HepG2 (cell line): ENCODE measurements around the gene DNM1. TPM values are rescaled to one million over a fixed set of nuclear protein-coding genes. Genes with fewer than 3 reads are reported as not detected.

Experiments used
- ATAC-seq: fragments of 200-7000 bp; cut with Tn5 transposase; 3 replicates; pipeline ENCODE4 v1.9.1; 2020; ENCODE audit warnings: mild to moderate bottlenecking, moderate library complexity
- BruUV-seq: library from RNA; stranded (reverse); fragments of 400-500 nt; replicated peaks from 2 replicates; lab custom pipeline; 2021; lab: Mats Ljungman, UMichigan
- CTCF ChIA-PET: fragments of 300-600 bp; formaldehyde crosslinking; extraction: SDS; loops from one replicate; lab custom pipeline; 2021; ENCODE audit warnings: low total read pairs, inconsistent platforms, low intra/inter-chr PET ratio; lab: Yijun Ruan, JAX
- POLR2A ChIA-PET: fragments of 350-600 bp; sonication (Branson Sonifier 250); formaldehyde crosslinking; loops from one replicate; lab custom pipeline; 2020; ENCODE audit warnings: antibody characterized with exemption, inconsistent platforms; lab: Yijun Ruan, JAX
- DNase-seq: peaks from one replicate; pipeline ENCODE4 v3.0.0-alpha.2; 2015; ENCODE audit warnings: low spot score
- FAIRE-seq: peaks from 3 replicates; lab custom pipeline; 2011; peaks lifted over from hg19 to GRCh38; lab: Jason Lieb, UNC
- H2AFZ ChIP-seq: one replicate; pipeline ENCODE4 v1.6.1; 2011; ENCODE audit warnings: low read length, inconsistent platforms
- H3K27ac ChIP-seq: fragments of 300-600 bp; 3 replicates; pipeline ENCODE4 v1.8.0; 2011; ENCODE audit warnings: mixed run types, mild to moderate bottlenecking, mixed read lengths, low read length, inconsistent platforms; ENCODE audit not compliant: insufficient read depth; ENCODE audit errors: extremely low read length
- H3K27me3 ChIP-seq, 2 experiments: fragments of 200-600 bp in 1 of 2; 2 replicates in 1 of 2; 3 replicates in 1 of 2; pipeline versions ENCODE4 v1.6.0 to v1.8.0; 2011; ENCODE audit warnings: low read length in 2 of 2, mild to moderate bottlenecking in 2 of 2, moderate library complexity in 2 of 2, inconsistent platforms in 1 of 2; ENCODE audit not compliant: insufficient read depth in 2 of 2, control insufficient read depth in 1 of 2
- H3K36me3 ChIP-seq, 2 experiments: fragments of 200-600 bp in 1 of 2; replicated peaks in 1 of 2; 2 replicates in 1 of 2; 3 replicates in 1 of 2; pipeline versions ENCODE4 v1.5.1 to v1.8.0; 2011; ENCODE audit warnings: low read length in 2 of 2, inconsistent platforms in 1 of 2; ENCODE audit not compliant: insufficient read depth in 2 of 2, control insufficient read depth in 1 of 2
- H3K4me1 ChIP-seq: 2 replicates; pipeline ENCODE4 v1.5.1; 2012; ENCODE audit warnings: low read length, inconsistent platforms; ENCODE audit not compliant: insufficient read depth
- H3K4me2 ChIP-seq: 2 replicates; pipeline ENCODE4 v1.6.0; 2011; ENCODE audit warnings: low read depth, low read length, inconsistent platforms
- H3K4me3 ChIP-seq, 3 experiments: fragments of 200-600 bp in 1 of 3; sonication (generic), shearing (Covaris generic) in 1 of 3; replicated peaks in 1 of 3; 2 replicates each; pipeline ENCODE4 v1.5.1; 2011 to 2016; ENCODE audit warnings: low read length in 3 of 3, inconsistent platforms in 2 of 3, low read depth in 2 of 3, mild to moderate bottlenecking in 2 of 3, control low read depth in 1 of 3, mixed read lengths in 1 of 3; ENCODE audit not compliant: insufficient read depth in 1 of 3
- H3K79me2 ChIP-seq: one replicate; pipeline ENCODE4 v1.6.1; 2011; ENCODE audit warnings: low read length, inconsistent platforms; ENCODE audit not compliant: insufficient read depth
- H3K9ac ChIP-seq: 2 replicates; pipeline ENCODE4 v1.6.0; 2011; ENCODE audit warnings: mild to moderate bottlenecking, low read depth, low read length, inconsistent platforms; ENCODE audit not compliant: insufficient read depth
- H3K9me3 ChIP-seq: 2 replicates; pipeline ENCODE4 v1.5.1; 2012; ENCODE audit warnings: mild to moderate bottlenecking, low read length
- H4K20me1 ChIP-seq: 2 replicates; pipeline ENCODE4 v1.6.0; 2011; ENCODE audit warnings: inconsistent platforms, mild to moderate bottlenecking, low read length, moderate library complexity; ENCODE audit not compliant: insufficient read depth
- AKAP8 ChIP-seq: sonication (generic); formaldehyde crosslinking; IDR thresholded peaks from 2 replicates; pipeline ENCODE4 v1.5.1; 2020; ENCODE audit warnings: mild to moderate bottlenecking, missing genetic modification reagents
- GRHL1 ChIP-seq: sonication (generic); formaldehyde crosslinking; conservative IDR thresholded peaks from 2 replicates; pipeline ENCODE4 v1.8.0; 2022; ENCODE audit warnings: missing genetic modification reagents
- SMC3 ChIP-seq: IDR thresholded peaks from 2 replicates; pipeline ENCODE4 v1.6.1; 2011; ENCODE audit warnings: low read length, improper control_type of control experiment
- TIGD3 ChIP-seq: sonication (generic); formaldehyde crosslinking; IDR thresholded peaks from 2 replicates; pipeline ENCODE4 v1.5.1; 2020; ENCODE audit warnings: mild to moderate bottlenecking, missing genetic modification reagents, borderline replicate concordance
- ZBTB2 ChIP-seq: sonication (generic); formaldehyde crosslinking; IDR thresholded peaks from 2 replicates; pipeline ENCODE4 v1.8.0; 2022; ENCODE audit warnings: low read depth, missing genetic modification reagents
- ZBTB46 ChIP-seq: sonication (generic); formaldehyde crosslinking; IDR thresholded peaks from 2 replicates; pipeline ENCODE4 v1.4.0; 2020; ENCODE audit warnings: mild to moderate bottlenecking, missing genetic modification reagents, borderline replicate concordance
- ZNF207 ChIP-seq: fragments of 450-650 bp; IDR thresholded peaks from 2 replicates; pipeline ENCODE4 v1.6.1; 2016; ENCODE audit warnings: antibody characterized with exemption, borderline replicate concordance
- WGBS: methylation state at CpG from one replicate; pipeline ENCODE4 v1.1.6; 2017; ENCODE audit warnings: low lambda C conversion rate; 5-methylcytosine and 5-hydroxymethylcytosine counted together
- in situ Hi-C: cut with HindIII; loops from 2 replicates; pipeline ENCODE4 v1.10.0; 2017; ENCODE audit warnings: low pct_unique_long_range_greater_than_20kb; ENCODE audit not compliant: extremely low pct_ligation_motif_present
- intact Hi-C: fragments of 100-400 bp; cut with micrococcal nuclease; formaldehyde crosslinking; loops from one replicate; pipeline ENCODE4 v1.10.0; 2022; ENCODE audit not compliant: unreplicated experiment
- polyA plus RNA-seq, 8 experiments: library from polyadenylated mRNA; depleted of rRNA in 3 of 8; stranded (reverse) in 7 of 8; unstranded in 1 of 8; fragments of >200 nt; fragmentation: Illumina TruSeq in 4 of 8; extraction: Trizol in 4 of 8; gene quantifications; 2 replicates each; pipeline versions ENCODE4 v1.2.1 to v1.2.3, GENCODE V29; 2011 to 2016; ENCODE audit warnings: low read depth in 4 of 8, missing spikeins in 1 of 8, mixed read lengths in 1 of 8; ENCODE audit not compliant: insufficient read depth in 1 of 8
- total RNA-seq, 5 experiments: library from RNA; depleted of rRNA; stranded (reverse); fragments of >200 nt; fragmentation: Illumina TruSeq; extraction: Trizol; gene quantifications; 2 replicates each; pipeline ENCODE4 v1.2.3, GENCODE V29; 2016; ENCODE audit warnings: low read depth in 1 of 5
- TF ChIP-seq, protein P1 (sequence below): sonication (generic); formaldehyde crosslinking; IDR thresholded peaks from 2 replicates; pipeline ENCODE4 v1.8.0; 2022; ENCODE audit warnings: mild to moderate bottlenecking, missing genetic modification reagents, borderline replicate concordance
- TF ChIP-seq, protein P2 (sequence below): sonication (generic); formaldehyde crosslinking; IDR thresholded peaks from 2 replicates; pipeline ENCODE4 v1.5.0; 2020; ENCODE audit warnings: mild to moderate bottlenecking, missing genetic modification reagents, borderline replicate concordance

The DNM1 gene
- total and polyA plus RNA-seq, 2 of the 13 experiments (the other 11 are each of a cell fraction or from before 2014, with no cell fraction given) = 0.13 to 0.58 TPM

DNA sequence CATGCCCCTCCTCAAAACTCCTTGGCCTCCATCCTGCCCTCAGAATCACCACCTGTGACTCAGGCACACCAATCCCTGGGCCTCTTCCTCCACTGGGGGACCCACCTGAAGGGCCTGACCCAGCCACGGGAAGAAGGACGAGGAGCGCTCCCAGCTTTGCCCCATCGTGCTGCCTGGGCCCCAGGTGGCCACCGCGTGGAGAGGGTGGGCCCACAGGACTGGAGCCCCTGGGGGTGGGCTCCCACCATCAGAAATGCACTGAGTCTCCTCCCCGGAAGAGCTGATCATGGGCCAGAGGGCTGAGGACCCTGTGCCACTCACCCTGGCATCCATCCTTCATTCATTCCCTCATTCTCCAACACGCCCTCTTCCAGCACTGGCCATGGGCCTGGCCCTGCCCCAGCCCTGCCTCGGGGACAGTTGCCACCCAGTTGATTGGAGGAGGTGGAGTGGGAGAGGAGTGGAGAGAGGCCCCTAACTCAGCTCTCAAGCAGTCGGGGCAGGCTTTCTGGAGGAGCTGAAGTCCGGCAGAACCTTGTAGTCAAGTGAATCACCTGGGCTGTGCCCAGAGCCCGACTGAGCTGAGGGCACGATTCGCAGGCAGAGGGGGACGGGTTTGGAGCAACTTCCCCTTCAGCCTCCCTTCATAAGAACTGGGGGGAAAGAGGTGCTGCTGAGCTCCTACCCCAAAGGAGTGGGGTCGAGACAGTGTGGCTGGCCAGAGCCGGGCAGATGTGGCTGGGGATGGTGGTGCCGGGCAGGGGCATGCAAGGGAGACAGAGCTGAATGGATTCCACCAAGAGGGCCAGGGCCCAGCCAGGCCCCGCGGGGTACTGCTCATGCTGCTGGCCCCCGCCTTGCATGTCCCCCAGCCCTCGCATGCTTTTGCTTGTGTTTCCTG lies 29.6 kb downstream of the DNM1 start:
- no peak overlapping the region for H3K4me2 ChIP-seq
- no peak overlapping the region for H3K27ac ChIP-seq
- no peak overlapping the region for H3K9ac ChIP-seq
- H4K20me1 ChIP-seq = no peaks in the 10 kb centered on the region
- no TSS peak for BruUV-seq
- WGBS = 35% methylated on average over 10 of the region's 22 CpGs
- CTCF ChIA-PET = no interaction called here
- FAIRE-seq (no peak), DNase-seq (no peak), ATAC-seq (peak; percentile 60)
- H3K79me2 ChIP-seq = no peaks in the 10 kb centered on the region
- peaks cover 5 to 30% of the 10 kb centered on the region in 2 experiments; a peak in 3 of 5 replicates for H3K27me3 ChIP-seq
- H3K4me1 ChIP-seq = no peaks in the 10 kb centered on the region
- in situ Hi-C loops = no loop called here
- H3K36me3 ChIP-seq = no peaks in the 10 kb centered on the region
- no peak overlapping the region for H3K4me3 ChIP-seq
- POLR2A ChIA-PET = no interaction called here
- no peak overlapping the region for H2AFZ ChIP-seq
- H3K9me3 ChIP-seq = no peaks in the 10 kb centered on the region
- intact Hi-C loops = no loop called here
- TF ChIP-seq, protein P1, sequence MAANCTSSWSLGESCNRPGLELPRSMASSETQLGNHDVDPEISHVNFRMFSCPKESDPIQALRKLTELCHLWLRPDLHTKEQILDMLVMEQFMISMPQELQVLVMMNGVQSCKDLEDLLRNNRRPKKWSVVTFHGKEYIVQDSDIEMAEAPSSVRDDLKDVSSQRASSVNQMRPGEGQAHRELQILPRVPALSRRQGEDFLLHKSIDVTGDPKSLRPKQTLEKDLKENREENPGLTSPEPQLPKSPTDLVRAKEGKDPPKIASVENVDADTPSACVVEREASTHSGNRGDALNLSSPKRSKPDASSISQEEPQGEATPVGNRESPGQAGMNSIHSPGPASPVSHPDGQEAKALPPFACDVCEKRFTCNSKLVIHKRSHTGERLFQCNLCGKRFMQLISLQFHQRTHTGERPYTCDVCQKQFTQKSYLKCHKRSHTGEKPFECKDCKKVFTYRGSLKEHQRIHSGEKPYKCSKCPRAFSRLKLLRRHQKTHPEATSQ (CRISPR knock-in tag) = no peak
- no peak for TF ChIP-seq ZBTB46
- TF ChIP-seq, protein P2, sequence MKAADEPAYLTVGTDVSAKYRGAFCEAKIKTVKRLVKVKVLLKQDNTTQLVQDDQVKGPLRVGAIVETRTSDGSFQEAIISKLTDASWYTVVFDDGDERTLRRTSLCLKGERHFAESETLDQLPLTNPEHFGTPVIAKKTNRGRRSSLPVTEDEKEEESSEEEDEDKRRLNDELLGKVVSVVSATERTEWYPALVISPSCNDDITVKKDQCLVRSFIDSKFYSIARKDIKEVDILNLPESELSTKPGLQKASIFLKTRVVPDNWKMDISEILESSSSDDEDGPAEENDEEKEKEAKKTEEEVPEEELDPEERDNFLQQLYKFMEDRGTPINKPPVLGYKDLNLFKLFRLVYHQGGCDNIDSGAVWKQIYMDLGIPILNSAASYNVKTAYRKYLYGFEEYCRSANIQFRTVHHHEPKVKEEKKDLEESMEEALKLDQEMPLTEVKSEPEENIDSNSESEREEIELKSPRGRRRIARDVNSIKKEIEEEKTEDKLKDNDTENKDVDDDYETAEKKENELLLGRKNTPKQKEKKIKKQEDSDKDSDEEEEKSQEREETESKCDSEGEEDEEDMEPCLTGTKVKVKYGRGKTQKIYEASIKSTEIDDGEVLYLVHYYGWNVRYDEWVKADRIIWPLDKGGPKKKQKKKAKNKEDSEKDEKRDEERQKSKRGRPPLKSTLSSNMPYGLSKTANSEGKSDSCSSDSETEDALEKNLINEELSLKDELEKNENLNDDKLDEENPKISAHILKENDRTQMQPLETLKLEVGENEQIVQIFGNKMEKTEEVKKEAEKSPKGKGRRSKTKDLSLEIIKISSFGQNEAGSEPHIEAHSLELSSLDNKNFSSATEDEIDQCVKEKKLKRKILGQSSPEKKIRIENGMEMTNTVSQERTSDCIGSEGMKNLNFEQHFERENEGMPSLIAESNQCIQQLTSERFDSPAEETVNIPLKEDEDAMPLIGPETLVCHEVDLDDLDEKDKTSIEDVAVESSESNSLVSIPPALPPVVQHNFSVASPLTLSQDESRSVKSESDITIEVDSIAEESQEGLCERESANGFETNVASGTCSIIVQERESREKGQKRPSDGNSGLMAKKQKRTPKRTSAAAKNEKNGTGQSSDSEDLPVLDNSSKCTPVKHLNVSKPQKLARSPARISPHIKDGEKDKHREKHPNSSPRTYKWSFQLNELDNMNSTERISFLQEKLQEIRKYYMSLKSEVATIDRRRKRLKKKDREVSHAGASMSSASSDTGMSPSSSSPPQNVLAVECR (CRISPR knock-in tag) = no peak
- no peak for TF ChIP-seq ZNF207
- TF ChIP-seq GRHL1 (CRISPR knock-in tag) = no peak
- no peak for TF ChIP-seq TIGD3 (CRISPR knock-in tag)
- no peak for TF ChIP-seq ZBTB2 (CRISPR knock-in tag)
- TF ChIP-seq SMC3 = no peak
- TF ChIP-seq AKAP8 = no peak
